HEK293 (cell line): ENCODE data around the gene UTP18.
A peak's percentile ranks its signal among the peaks of the same experiment; 100 is the strongest.
"Not testable (repeated sequence)": the region's sequence is repeated elsewhere in the genome, so short reads cannot be mapped to it uniquely, and the experiment has no call there.

Source experiments
- CTCF ChIA-PET: fragments of 350-600 bp; formaldehyde crosslinking; extraction: SDS; loops from one replicate; lab custom pipeline; 2021; ENCODE audit warnings: antibody characterized with exemption; lab: Yijun Ruan, JAX
- POLR2A ChIA-PET: fragments of 300-600 bp; formaldehyde crosslinking; extraction: SDS; loops from one replicate; lab custom pipeline; 2020; ENCODE audit warnings: antibody characterized with exemption, inconsistent platforms; lab: Yijun Ruan, JAX
- H3K27ac ChIP-seq: fragments of 200-500 bp; sonication (Bioruptor generic); 2 replicates; pipeline ENCODE4 v1.5.1; 2014; ENCODE audit warnings: low read depth, low read length, control low read depth, inconsistent platforms; ENCODE audit errors: extremely low read depth
- H3K36me3 ChIP-seq, 2 experiments: fragments of 200-500 bp in 1 of 2; sonication (Bioruptor generic) in 1 of 2; 1 replicate in 1 of 2; 2 replicates in 1 of 2; pipeline ENCODE4 v1.5.1; 2014 to 2017; ENCODE audit warnings: inconsistent platforms in 2 of 2, low read length in 2 of 2; ENCODE audit not compliant: control insufficient read depth in 2 of 2, insufficient read depth in 1 of 2
- H3K4me1 ChIP-seq: fragments of 200-500 bp; sonication (Bioruptor generic); 2 replicates; pipeline ENCODE4 v1.5.1; 2014; ENCODE audit warnings: mild to moderate bottlenecking, low read length, inconsistent platforms; ENCODE audit not compliant: control insufficient read depth, insufficient read depth
- H3K4me3 ChIP-seq: 2 replicates; pipeline ENCODE4 v1.5.1; 2011; ENCODE audit warnings: low read depth, mild to moderate bottlenecking, control low read depth, low read length, moderate library complexity
- H3K9me3 ChIP-seq: fragments of 200-500 bp; sonication (Bioruptor generic); 2 replicates; pipeline ENCODE4 v1.5.1; 2014; ENCODE audit warnings: low read depth, low read length, inconsistent platforms; ENCODE audit not compliant: control insufficient read depth, insufficient read depth
- BCL11A ChIP-seq: fragments of 450-650 bp; formaldehyde crosslinking; IDR thresholded peaks from 2 replicates; pipeline ENCODE4 v1.5.1; 2016; ENCODE audit warnings: low read depth, missing biosample characterization, missing genetic modification characterization
- KLF1 ChIP-seq: fragments of 450-650 bp; formaldehyde crosslinking; IDR thresholded peaks from 2 replicates; pipeline ENCODE4 v1.5.1; 2016; ENCODE audit warnings: missing biosample characterization, missing genetic modification characterization
- MZF1 ChIP-seq: fragments of 450-650 bp; formaldehyde crosslinking; IDR thresholded peaks from 2 replicates; pipeline ENCODE4 v1.5.1; 2017; ENCODE audit warnings: missing biosample characterization, missing genetic modification characterization, borderline replicate concordance
- PRDM1 ChIP-seq: fragments of 450-650 bp; formaldehyde crosslinking; IDR thresholded peaks from 2 replicates; pipeline ENCODE4; 2016; ENCODE audit warnings: missing biosample characterization, missing genetic modification characterization
- SALL2 ChIP-seq: fragments of 450-650 bp; formaldehyde crosslinking; IDR thresholded peaks from 2 replicates; pipeline ENCODE4 v1.5.0; 2017; ENCODE audit warnings: missing biosample characterization, mild to moderate bottlenecking, missing genetic modification characterization, borderline replicate concordance
- SP3 ChIP-seq: fragments of 450-650 bp; formaldehyde crosslinking; IDR thresholded peaks from 2 replicates; pipeline ENCODE4 v1.5.1; 2016; ENCODE audit warnings: missing biosample characterization, missing genetic modification characterization
- ZNF366 ChIP-seq: fragments of 450-650 bp; formaldehyde crosslinking; conservative IDR thresholded peaks from 2 replicates; pipeline ENCODE4 v1.5.1; 2016; ENCODE audit warnings: missing biosample characterization, missing genetic modification characterization
- ZNF501 ChIP-seq: fragments of 450-650 bp; formaldehyde crosslinking; IDR thresholded peaks from 2 replicates; pipeline ENCODE4 v1.5.1; 2016; ENCODE audit warnings: missing biosample characterization, missing genetic modification characterization
- ZNF521 ChIP-seq: fragments of 450-650 bp; formaldehyde crosslinking; IDR thresholded peaks from 2 replicates; pipeline ENCODE4 v1.5.1; 2017; ENCODE audit warnings: missing biosample characterization, mild to moderate bottlenecking, missing genetic modification characterization
- ZNF529 ChIP-seq: fragments of 450-650 bp; formaldehyde crosslinking; IDR thresholded peaks from 2 replicates; pipeline ENCODE4 v1.5.1; 2017; ENCODE audit warnings: missing genetic modification characterization, missing biosample characterization; ENCODE audit not compliant: insufficient replicate concordance
- ZNF701 ChIP-seq: fragments of 450-650 bp; formaldehyde crosslinking; IDR thresholded peaks from 2 replicates; pipeline ENCODE4 v1.5.1; 2016; ENCODE audit warnings: missing biosample characterization, missing genetic modification characterization
- ZSCAN16 ChIP-seq: fragments of 450-650 bp; formaldehyde crosslinking; IDR thresholded peaks from 2 replicates; pipeline ENCODE4 v1.5.1; 2016; ENCODE audit warnings: missing biosample characterization, missing genetic modification characterization
- ZSCAN30 ChIP-seq: fragments of 450-650 bp; IDR thresholded peaks from 2 replicates; pipeline ENCODE4 v1.5.1; 2018; ENCODE audit warnings: missing biosample characterization, mild to moderate bottlenecking, missing genetic modification characterization, moderate library complexity
- TF ChIP-seq, protein P1 (sequence below): fragments of 450-650 bp; formaldehyde crosslinking; IDR thresholded peaks from 2 replicates; pipeline ENCODE4 v1.5.1; 2017; ENCODE audit warnings: missing biosample characterization, missing genetic modification characterization
- TF ChIP-seq, protein P2 (sequence below): fragments of 450-650 bp; formaldehyde crosslinking; IDR thresholded peaks from 2 replicates; pipeline ENCODE4 v1.5.1; 2016; ENCODE audit warnings: missing biosample characterization, missing genetic modification characterization

Gene UTP18

DNA sequence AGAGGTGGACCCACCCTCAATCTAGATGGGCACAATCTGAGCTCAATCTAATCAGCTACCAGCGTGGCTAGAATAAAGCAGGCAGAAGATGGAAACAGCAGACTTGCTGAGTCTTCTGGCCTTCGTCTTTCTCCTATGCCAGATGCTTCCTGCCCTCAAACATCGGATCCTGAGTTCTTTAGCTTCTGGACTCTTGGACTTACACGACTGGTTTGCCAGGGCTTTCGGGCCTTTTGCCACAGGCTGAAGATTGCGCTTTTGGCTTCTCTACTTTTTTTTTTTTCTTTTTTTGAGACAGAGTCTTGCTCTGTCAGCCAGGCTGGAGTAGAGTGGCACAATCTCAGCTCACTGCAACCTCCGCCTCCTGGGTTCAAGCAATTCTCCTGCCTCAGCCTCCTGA is 65.1 kb downstream of the UTP18 start:
- TF ChIP-seq SP3 (tag by site-specific recombination) (no peak), ZNF501 (tag by site-specific recombination) (no peak), PRDM1 (no peak), ZNF701 (tag by site-specific recombination) (no peak), MZF1 (tag by site-specific recombination) (no peak), ZNF529 (tag by site-specific recombination) (no peak), SALL2 (tag by site-specific recombination) (no peak), ZSCAN16 (tag by site-specific recombination) (no peak), BCL11A (no peak)
- TF ChIP-seq, protein P1, sequence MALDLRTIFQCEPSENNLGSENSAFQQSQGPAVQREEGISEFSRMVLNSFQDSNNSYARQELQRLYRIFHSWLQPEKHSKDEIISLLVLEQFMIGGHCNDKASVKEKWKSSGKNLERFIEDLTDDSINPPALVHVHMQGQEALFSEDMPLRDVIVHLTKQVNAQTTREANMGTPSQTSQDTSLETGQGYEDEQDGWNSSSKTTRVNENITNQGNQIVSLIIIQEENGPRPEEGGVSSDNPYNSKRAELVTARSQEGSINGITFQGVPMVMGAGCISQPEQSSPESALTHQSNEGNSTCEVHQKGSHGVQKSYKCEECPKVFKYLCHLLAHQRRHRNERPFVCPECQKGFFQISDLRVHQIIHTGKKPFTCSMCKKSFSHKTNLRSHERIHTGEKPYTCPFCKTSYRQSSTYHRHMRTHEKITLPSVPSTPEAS (tag by site-specific recombination), result no peak
- POLR2A ChIA-PET, result no interaction called here

DNA sequence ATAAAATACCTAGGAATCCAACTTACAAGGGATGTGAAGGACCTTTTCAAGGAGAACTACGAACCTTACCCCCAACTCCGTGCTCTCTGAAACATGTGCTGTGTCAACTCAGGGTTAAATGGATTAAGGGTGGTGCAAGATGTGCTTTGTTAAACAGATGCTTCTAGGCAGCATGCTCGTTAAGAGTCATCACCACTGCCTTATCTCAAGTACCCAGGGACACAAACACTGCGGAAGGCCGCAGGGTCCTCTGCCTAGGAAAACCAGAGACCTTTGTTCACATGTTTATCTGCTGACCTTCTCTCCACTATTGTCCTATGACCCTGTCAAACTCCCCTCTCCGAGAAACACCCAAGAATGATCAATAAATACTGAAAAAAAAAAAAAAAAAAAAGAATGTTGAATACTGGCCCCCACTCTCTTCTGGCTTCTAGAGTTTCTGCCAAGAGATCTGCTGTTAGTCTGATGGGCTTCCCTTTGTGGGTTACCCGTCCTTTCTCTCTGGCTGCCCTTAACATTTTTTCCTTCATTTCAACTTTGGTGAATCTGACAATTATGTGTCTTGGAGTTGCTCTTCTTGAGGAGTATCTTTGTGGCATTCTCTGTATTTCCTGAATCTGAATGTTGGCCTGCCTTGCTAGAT is 70.6 kb downstream of the UTP18 start:
- CTCF ChIA-PET, H3K27ac ChIP-seq, POLR2A ChIA-PET, H3K4me1 ChIP-seq, H3K4me3 ChIP-seq, H3K36me3 ChIP-seq, H3K9me3 ChIP-seq: not testable (repeated sequence)

More for the DNA sequence above, 65.1 kb downstream of the UTP18 start:
- no peaks in the 10 kb centered on the region for H3K4me1 ChIP-seq
- no peak overlapping the region for H3K27ac ChIP-seq
- CTCF ChIA-PET, result interaction anchor here (0.6 to 0.9 kb wide), 3 partner anchors 181 to 745 kb away, joined by 3 to 4 read pairs (median 3); no protein-coding TSS in a partner anchor
- H3K9me3 ChIP-seq, result no peaks in the 10 kb centered on the region
- H3K4me3 ChIP-seq, result no peak overlapping the region
- H3K36me3 ChIP-seq, result no peaks in the 10 kb centered on the region

DNA sequence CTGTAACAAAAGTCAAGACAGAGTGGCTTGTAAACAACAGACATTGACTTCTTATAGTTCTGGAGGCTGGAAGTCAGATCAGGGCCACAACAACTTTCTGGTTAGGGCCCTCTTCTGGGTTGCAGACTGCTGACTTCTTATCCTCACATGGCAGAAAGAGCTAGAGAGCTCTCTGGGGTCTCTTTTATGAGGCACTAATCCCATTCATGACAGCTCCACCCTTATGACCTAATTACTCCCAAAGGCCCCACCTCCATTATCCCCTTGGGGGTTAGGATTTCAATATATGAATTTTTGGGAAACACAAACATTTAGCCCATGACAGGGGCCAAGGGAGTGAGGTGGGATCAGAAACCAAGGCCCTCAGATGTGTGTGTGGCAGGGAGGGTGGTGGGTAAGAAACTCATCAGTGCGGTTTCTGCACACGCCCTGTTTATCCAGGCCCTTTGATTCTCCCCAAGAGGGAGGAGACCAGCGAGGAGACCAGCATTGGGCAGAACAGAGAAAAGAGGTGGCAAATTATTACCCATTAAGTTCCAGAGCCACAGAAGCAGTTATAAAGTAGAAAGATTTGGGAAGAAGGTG is 74.8 kb downstream of the UTP18 start:
- POLR2A ChIA-PET, result no interaction called here
- H3K4me3 ChIP-seq, result no peak overlapping the region
- CTCF ChIA-PET, result no interaction called here
- no peak overlapping the region for H3K27ac ChIP-seq
- no peaks in the 10 kb centered on the region for H3K36me3 ChIP-seq
- no peaks in the 10 kb centered on the region; the same call in 1 of the 2 replicates for H3K9me3 ChIP-seq
- no peaks in the 10 kb centered on the region for H3K4me1 ChIP-seq
- peak; percentile 72 for TF ChIP-seq KLF1 (tag by site-specific recombination)
- no peak for TF ChIP-seq ZNF366 (tag by site-specific recombination)

GRCh38 chr17:51335883-51336822 is 75.8 kb downstream of the UTP18 start:
- CTCF ChIA-PET, result interaction anchor here (0.9 to 1.6 kb wide), 3 partner anchors 13 to 125 kb away, joined by 3 to 4 read pairs (median 4); no protein-coding TSS in a partner anchor
- Histone ChIP-seq H3K4me3 (no peak overlapping the region), H3K9me3 (no peaks in the 10 kb centered on the region; the same call in 1 of the 2 replicates), H3K27ac (no peak overlapping the region), H3K4me1 (no peaks in the 10 kb centered on the region), H3K36me3 (no peaks in the 10 kb centered on the region)
- POLR2A ChIA-PET, result no interaction called here
- TF ChIP-seq ZNF366 (tag by site-specific recombination), result no peak
- no peak for TF ChIP-seq ZNF521 (tag by site-specific recombination)
- TF ChIP-seq ZSCAN30 (tag by site-specific recombination), result no peak
- TF ChIP-seq, protein P2, sequence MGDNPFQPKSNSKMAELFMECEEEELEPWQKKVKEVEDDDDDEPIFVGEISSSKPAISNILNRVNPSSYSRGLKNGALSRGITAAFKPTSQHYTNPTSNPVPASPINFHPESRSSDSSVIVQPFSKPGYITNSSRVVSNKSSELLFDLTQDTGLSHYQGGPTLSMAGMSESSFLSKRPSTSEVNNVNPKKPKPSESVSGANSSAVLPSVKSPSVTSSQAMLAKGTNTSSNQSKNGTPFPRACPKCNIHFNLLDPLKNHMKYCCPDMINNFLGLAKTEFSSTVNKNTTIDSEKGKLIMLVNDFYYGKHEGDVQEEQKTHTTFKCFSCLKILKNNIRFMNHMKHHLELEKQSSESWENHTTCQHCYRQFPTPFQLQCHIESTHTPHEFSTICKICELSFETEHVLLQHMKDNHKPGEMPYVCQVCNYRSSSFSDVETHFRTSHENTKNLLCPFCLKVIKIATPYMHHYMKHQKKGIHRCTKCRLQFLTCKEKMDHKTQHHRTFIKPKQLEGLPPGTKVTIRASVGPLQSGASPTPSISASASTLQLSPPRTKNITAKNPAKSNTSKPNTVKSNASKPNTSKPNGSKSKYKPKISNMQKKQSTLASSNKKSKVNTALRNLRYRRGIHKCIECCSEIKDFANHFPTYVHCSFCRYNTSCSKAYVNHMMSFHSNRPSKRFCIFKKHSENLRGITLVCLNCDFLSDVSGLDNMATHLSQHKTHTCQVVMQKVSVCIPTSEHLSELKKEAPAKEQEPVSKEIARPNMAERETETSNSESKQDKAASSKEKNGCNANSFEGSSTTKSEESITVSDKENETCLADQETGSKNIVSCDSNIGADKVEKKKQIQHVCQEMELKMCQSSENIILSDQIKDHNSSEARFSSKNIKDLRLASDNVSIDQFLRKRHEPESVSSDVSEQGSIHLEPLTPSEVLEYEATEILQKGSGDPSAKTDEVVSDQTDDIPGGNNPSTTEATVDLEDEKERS, result no peak
